GM12892 (cell line): ENCODE measurements around the gene SACS.

Experiments
- POLR2A ChIP-seq: IDR thresholded peaks from 2 replicates; pipeline ENCODE4 v1.6.1; 2011; ENCODE audit warnings: low read depth, low read length, control low read depth
- POLR2AphosphoS5 ChIP-seq: IDR thresholded peaks from 2 replicates; pipeline ENCODE4 v1.6.1; 2011; ENCODE audit warnings: low read depth, low read length, control low read depth
- TAF1 ChIP-seq: IDR thresholded peaks from 2 replicates; pipeline ENCODE4 v1.6.1; 2011; ENCODE audit warnings: low read depth, mild to moderate bottlenecking, control low read depth, low read length, borderline replicate concordance

DNA sequence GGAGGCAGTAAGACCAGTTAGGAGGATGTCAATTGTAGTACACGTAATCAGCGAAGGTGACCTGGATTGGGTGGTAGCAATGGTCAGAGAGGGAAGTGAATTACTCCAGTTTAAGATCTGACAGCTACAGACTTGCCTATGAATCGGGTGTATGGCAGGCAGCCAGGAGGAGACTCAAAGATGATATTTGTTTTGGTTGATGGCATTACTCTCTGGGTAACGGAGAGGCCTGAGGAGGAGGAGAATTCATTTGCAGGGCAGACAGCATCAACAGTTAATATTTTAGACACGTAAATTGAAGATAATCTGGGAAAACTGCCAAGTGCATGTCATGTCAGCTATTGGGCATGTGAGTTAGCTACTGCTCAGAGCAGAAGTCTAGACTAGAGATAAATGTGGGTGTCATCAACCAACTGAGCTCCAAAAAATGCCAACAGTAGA lies 143.6 kb downstream of the SACS start:
- TF ChIP-seq POLR2AphosphoS5 (no peak), POLR2A (no peak), TAF1 (no peak)
